SK-N-SH treated with all-trans-retinoic acid at 6 μM for 48 hours (cell line): Measurements from ENCODE around the gene PODXL2.

Experiments
- BACH2 ChIP-seq: fragments of 250-450 bp; sonication (Bioruptor Pico); IDR thresholded peaks from 2 replicates; pipeline ENCODE4 v1.9.0; 2021; ENCODE audit warnings: mild to moderate bottlenecking, borderline replicate concordance
- CREB5 ChIP-seq: fragments of 250-450 bp; sonication (Bioruptor Pico); IDR thresholded peaks from 2 replicates; pipeline ENCODE4 v1.5.1; 2020; ENCODE audit warnings: low read depth, mild to moderate bottlenecking, moderate library complexity
- ESRRG ChIP-seq: fragments of 250-450 bp; sonication (Bioruptor Pico); IDR thresholded peaks from 2 replicates; pipeline ENCODE4 v1.6.1; 2021; ENCODE audit warnings: mild to moderate bottlenecking
- OSR1 ChIP-seq: fragments of 250-450 bp; sonication (Bioruptor Pico); IDR thresholded peaks from 2 replicates; pipeline ENCODE4 v1.8.0; 2022; ENCODE audit warnings: moderate library complexity, mild to moderate bottlenecking, inconsistent platforms
- PATZ1 ChIP-seq: fragments of 250-450 bp; sonication (Bioruptor Pico); IDR thresholded peaks from 2 replicates; pipeline ENCODE4 v1.8.0; 2020; ENCODE audit warnings: mild to moderate bottlenecking, moderate library complexity, borderline replicate concordance
- PPARA ChIP-seq: fragments of 250-450 bp; sonication (Bioruptor Pico); IDR thresholded peaks from 2 replicates; pipeline ENCODE4 v1.5.0; 2020; ENCODE audit warnings: mild to moderate bottlenecking, borderline replicate concordance
- RARB ChIP-seq: fragments of 250-450 bp; sonication (Bioruptor Pico); IDR thresholded peaks from 2 replicates; pipeline ENCODE4 v1.8.0; 2021; ENCODE audit warnings: mild to moderate bottlenecking, moderate library complexity
- SNAI2 ChIP-seq: fragments of 250-450 bp; sonication (Bioruptor Pico); IDR thresholded peaks from 2 replicates; pipeline ENCODE4 v1.5.0; 2020; ENCODE audit warnings: mild to moderate bottlenecking, moderate library complexity
- TCF4 ChIP-seq: fragments of 250-450 bp; sonication (Bioruptor Pico); IDR thresholded peaks from 2 replicates; pipeline ENCODE4 v1.8.0; 2021; ENCODE audit warnings: mild to moderate bottlenecking, moderate library complexity, borderline replicate concordance
- TOX ChIP-seq: fragments of 250-450 bp; sonication (Bioruptor Pico); IDR thresholded peaks from 2 replicates; pipeline ENCODE4 v1.8.0; 2021; ENCODE audit warnings: mild to moderate bottlenecking, moderate library complexity, borderline replicate concordance
- ZC3H10 ChIP-seq: fragments of 250-450 bp; sonication (Bioruptor Pico); IDR thresholded peaks from 2 replicates; pipeline ENCODE4 v1.5.1; 2021; ENCODE audit warnings: mild to moderate bottlenecking, moderate library complexity
- ZFP3 ChIP-seq: fragments of 250-450 bp; sonication (Bioruptor Pico); IDR thresholded peaks from 2 replicates; pipeline ENCODE4 v1.5.0; 2020; ENCODE audit warnings: mild to moderate bottlenecking, moderate library complexity
- ZFP30 ChIP-seq: fragments of 450-650 bp; formaldehyde crosslinking; IDR thresholded peaks from 2 replicates; pipeline ENCODE4 v1.5.0; 2022; ENCODE audit warnings: mild to moderate bottlenecking, moderate library complexity
- TF ChIP-seq, protein P1 (sequence below): fragments of 250-450 bp; sonication (Bioruptor Pico); IDR thresholded peaks from 2 replicates; pipeline ENCODE4 v1.8.0; 2021; ENCODE audit warnings: low read depth, mild to moderate bottlenecking, moderate library complexity, borderline replicate concordance

DNA sequence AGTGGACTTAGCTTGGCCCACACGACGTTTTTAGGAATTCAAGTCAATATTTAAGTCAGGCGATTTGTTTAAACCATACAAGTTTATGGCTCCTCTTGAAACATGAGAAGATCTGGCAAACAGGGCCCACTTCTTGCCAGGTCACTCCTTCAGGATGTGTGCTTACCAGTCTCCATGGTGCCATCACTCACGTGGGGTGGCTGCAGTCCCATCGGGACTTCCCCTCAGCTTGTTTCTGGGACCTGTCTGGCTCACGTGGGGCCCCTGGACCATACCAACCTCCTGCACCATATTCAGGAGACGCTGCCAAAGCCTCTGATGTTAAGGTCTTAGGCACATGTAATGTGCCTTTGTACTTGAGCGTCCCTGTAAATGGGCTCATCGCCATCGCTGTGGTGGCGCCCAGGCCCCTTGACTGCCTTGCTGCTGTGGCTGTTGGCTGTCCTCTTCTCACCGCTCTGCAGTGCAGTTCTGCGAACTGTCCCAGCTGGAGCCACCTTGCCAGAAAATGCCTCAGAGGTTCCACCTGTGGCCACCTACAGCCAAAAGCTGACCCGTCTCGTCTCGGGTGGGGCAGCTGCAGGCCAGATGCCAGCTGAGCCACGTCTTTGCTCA is 21.9 kb upstream of the PODXL2 start:
- TF ChIP-seq RARB (no peak), BACH2 (CRISPR knock-in tag) (no peak), ZFP3 (CRISPR knock-in tag) (no peak), PATZ1 (no peak), ZC3H10 (CRISPR knock-in tag) (no peak), CREB5 (CRISPR knock-in tag) (no peak), ESRRG (CRISPR knock-in tag) (no peak), ZFP30 (CRISPR knock-in tag) (no peak), TOX (CRISPR knock-in tag) (no peak), PPARA (no peak), SNAI2 (CRISPR knock-in tag) (no peak), TCF4 (CRISPR knock-in tag) (no peak), OSR1 (CRISPR knock-in tag) (no peak)
- TF ChIP-seq, protein P1, sequence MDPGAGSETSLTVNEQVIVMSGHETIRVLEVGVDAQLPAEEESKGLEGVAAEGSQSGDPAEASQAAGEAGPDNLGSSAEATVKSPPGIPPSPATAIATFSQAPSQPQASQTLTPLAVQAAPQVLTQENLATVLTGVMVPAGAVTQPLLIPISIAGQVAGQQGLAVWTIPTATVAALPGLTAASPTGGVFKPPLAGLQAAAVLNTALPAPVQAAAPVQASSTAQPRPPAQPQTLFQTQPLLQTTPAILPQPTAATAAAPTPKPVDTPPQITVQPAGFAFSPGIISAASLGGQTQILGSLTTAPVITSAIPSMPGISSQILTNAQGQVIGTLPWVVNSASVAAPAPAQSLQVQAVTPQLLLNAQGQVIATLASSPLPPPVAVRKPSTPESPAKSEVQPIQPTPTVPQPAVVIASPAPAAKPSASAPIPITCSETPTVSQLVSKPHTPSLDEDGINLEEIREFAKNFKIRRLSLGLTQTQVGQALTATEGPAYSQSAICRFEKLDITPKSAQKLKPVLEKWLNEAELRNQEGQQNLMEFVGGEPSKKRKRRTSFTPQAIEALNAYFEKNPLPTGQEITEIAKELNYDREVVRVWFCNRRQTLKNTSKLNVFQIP (CRISPR knock-in tag): no peak
